OCI-LY3 (cell line): ENCODE data around the gene IFNGR1.
A peak's percentile ranks its signal among the peaks of the same experiment; 100 is the strongest.

Experiments
- H2AFZ ChIP-seq: fragments of 200-600, 300-600 bp; shearing (Covaris generic); 2 replicates; pipeline ENCODE4 v1.6.0; 2014; ENCODE audit warnings: antibody characterized with exemption, low read depth, low read length
- H3K27ac ChIP-seq: fragments of 200-600, 300-600 bp; sonication (generic); 2 replicates; pipeline ENCODE4 v1.5.1; 2014; ENCODE audit warnings: mild to moderate bottlenecking, low read length, moderate library complexity, mixed read lengths
- H3K27me3 ChIP-seq: fragments of 200-600, 300-600 bp; sonication (generic); 2 replicates; pipeline ENCODE4 v1.6.1; 2014; ENCODE audit warnings: low read depth, low read length, mixed read lengths
- H3K36me3 ChIP-seq: fragments of 200-600, 300-600 bp; sonication (generic); replicated peaks from 2 replicates; pipeline ENCODE3; 2014; ENCODE audit warnings: low read depth, low read length, mixed read lengths
- H3K4me1 ChIP-seq: fragments of 300-600, 200-600 bp; sonication (generic); 2 replicates; pipeline ENCODE4 v1.6.1; 2014; ENCODE audit warnings: low read length, mixed read lengths
- H3K4me2 ChIP-seq: fragments of 200-600, 300-600 bp; sonication (generic); 2 replicates; pipeline ENCODE4 v1.6.1; 2014; ENCODE audit warnings: low read length, mixed read lengths
- H3K4me3 ChIP-seq: fragments of 300-600, 200-600 bp; sonication (generic); 2 replicates; pipeline ENCODE4 v1.5.1; 2014; ENCODE audit warnings: antibody characterized with exemption, mild to moderate bottlenecking, low read length, moderate library complexity
- H3K79me2 ChIP-seq: fragments of 300-600, 200-600 bp; shearing (Covaris generic); 2 replicates; pipeline ENCODE4 v1.6.1; 2014; ENCODE audit warnings: mild to moderate bottlenecking, low read length, mixed read lengths
- H3K9ac ChIP-seq: fragments of 300-600, 200-600 bp; shearing (Covaris generic); 2 replicates; pipeline ENCODE4 v1.6.0; 2014; ENCODE audit warnings: mild to moderate bottlenecking, low read length, moderate library complexity
- H3K9me3 ChIP-seq: fragments of 200-600, 300-600 bp; shearing (Covaris generic); 2 replicates; pipeline ENCODE4 v1.6.1; 2014; ENCODE audit warnings: low read length, mixed read lengths; ENCODE audit not compliant: insufficient read depth
- H4K20me1 ChIP-seq: fragments of 200-600, 300-600 bp; sonication (generic); 2 replicates; pipeline ENCODE4 v1.6.1; 2016; ENCODE audit warnings: low read length, mixed read lengths; ENCODE audit not compliant: insufficient read depth
- CTCF ChIP-seq: fragments of 200-600, 300-600 bp; sonication (generic); IDR thresholded peaks from 2 replicates; pipeline ENCODE4 v1.5.1; 2014; ENCODE audit warnings: antibody characterized with exemption, low read length, low read depth
- EZH2phosphoT487 ChIP-seq: fragments of 200-600 bp; shearing (Covaris generic); IDR thresholded peaks from 2 replicates; pipeline ENCODE4 v1.6.1; 2018; ENCODE audit warnings: antibody characterized with exemption, mixed run types, low read depth

The IFNGR1 gene

GRCh38 chr6:137218917-137219663, at the start of gene IFNGR1:
Gene IFNGR1 (minus strand): TSS chr6:137219385. CDS start chr6:137219327, 58 bp downstream.
- H3K9ac ChIP-seq: peak within 1 kb of the TSS; percentile 78
- peaks cover 8% of the 10 kb centered on the region for H3K36me3 ChIP-seq
- TF ChIP-seq EZH2phosphoT487: no peak
- TF ChIP-seq CTCF: no peak
- peaks cover 28% of the 10 kb centered on the region for H4K20me1 ChIP-seq
- H2AFZ ChIP-seq: peak within 1 kb of the TSS; percentile 56
- H3K27me3 ChIP-seq: no peaks in the 10 kb centered on the region
- H3K4me3 ChIP-seq: peak within 1 kb of the TSS; percentile 94
- peaks cover 50% of the 10 kb centered on the region for H3K79me2 ChIP-seq
- peak within 1 kb of the TSS; percentile 48 for H3K27ac ChIP-seq
- H3K4me2 ChIP-seq: peak within 1 kb of the TSS; percentile 89
- peaks cover 38% of the 10 kb centered on the region for H3K4me1 ChIP-seq
- no peaks in the 10 kb centered on the region for H3K9me3 ChIP-seq

- Histone ChIP-seq H3K27me3 (no peaks in the 10 kb centered on the region), H3K79me2 (no peaks in the 10 kb centered on the region), H3K4me3 (no peak overlapping the region), H4K20me1 (no peaks in the 10 kb centered on the region), H2AFZ (no peak overlapping the region), H3K4me2 (no peak overlapping the region), H3K4me1 (peaks cover 16% of the 10 kb centered on the region), H3K9ac (no peak overlapping the region), H3K9me3 (no peaks in the 10 kb centered on the region), H3K27ac (no peak overlapping the region), H3K36me3 (no peaks in the 10 kb centered on the region)
- no peak for TF ChIP-seq EZH2phosphoT487
- TF ChIP-seq CTCF: no peak
These were observed 49.7 kb upstream of the IFNGR1 start for GRCh38 chr6:137268911-137269310.

- H3K27me3 ChIP-seq: no peaks in the 10 kb centered on the region
- H2AFZ ChIP-seq: no peak overlapping the region
- no peaks in the 10 kb centered on the region for H4K20me1 ChIP-seq
- H3K27ac ChIP-seq: no peak overlapping the region
- H3K4me3 ChIP-seq: no peak overlapping the region
- H3K36me3 ChIP-seq: no peaks in the 10 kb centered on the region
- H3K9me3 ChIP-seq: no peaks in the 10 kb centered on the region
- TF ChIP-seq CTCF: no peak
- H3K4me2 ChIP-seq: no peak overlapping the region
- H3K4me1 ChIP-seq: peaks cover 25% of the 10 kb centered on the region
- no peak overlapping the region for H3K9ac ChIP-seq
- no peaks in the 10 kb centered on the region for H3K79me2 ChIP-seq
These were observed 47.1 kb upstream of the IFNGR1 start for GRCh38 chr6:137266309-137266586.

GRCh38 chr6:137265561-137266308, 46.5 kb upstream of the IFNGR1 start:
- H3K27ac ChIP-seq: no peak overlapping the region
- H4K20me1 ChIP-seq: no peaks in the 10 kb centered on the region
- peaks cover 25% of the 10 kb centered on the region for H3K4me1 ChIP-seq
- H3K79me2 ChIP-seq: no peaks in the 10 kb centered on the region
- H3K9me3 ChIP-seq: no peaks in the 10 kb centered on the region
- H3K9ac ChIP-seq: no peak overlapping the region
- TF ChIP-seq CTCF (no peak), EZH2phosphoT487 (no peak)
- no peaks in the 10 kb centered on the region for H3K27me3 ChIP-seq
- no peak overlapping the region for H3K4me2 ChIP-seq
- no peak overlapping the region for H2AFZ ChIP-seq
- no peak overlapping the region for H3K4me3 ChIP-seq
- no peaks in the 10 kb centered on the region for H3K36me3 ChIP-seq
